Stimulated activated naive CD8-positive, alpha-beta T cell treated with anti-CD3 and anti-CD28 coated beads, Interleukin-15, Interleukin-2, amounts not matched to agents 100 ng/mL and 50 ng/mL, for 24 hours (primary cell): ENCODE measurements around the gene WDR26.

Experiments used
- H3K27ac Mint-ChIP-seq: one replicate; pipeline ENCODE4 v1.8.0; 2021; ENCODE audit warnings: mild to moderate bottlenecking, mixed read lengths
- H3K27me3 Mint-ChIP-seq: one replicate; pipeline ENCODE4 v1.8.0; 2021; ENCODE audit warnings: mixed read lengths
- H3K36me3 Mint-ChIP-seq: one replicate; pipeline ENCODE4 v1.8.0; 2021; ENCODE audit warnings: low read depth, mixed read lengths
- H3K4me1 Mint-ChIP-seq: one replicate; pipeline ENCODE4 v1.8.0; 2021; ENCODE audit warnings: low read depth, mixed read lengths
- H3K4me3 Mint-ChIP-seq: one replicate; pipeline ENCODE4 v1.8.0; 2021; ENCODE audit warnings: mild to moderate bottlenecking, mixed read lengths
- H3K9me3 Mint-ChIP-seq: one replicate; pipeline ENCODE4 v1.8.0; 2021; ENCODE audit warnings: mixed read lengths

The WDR26 gene

DNA sequence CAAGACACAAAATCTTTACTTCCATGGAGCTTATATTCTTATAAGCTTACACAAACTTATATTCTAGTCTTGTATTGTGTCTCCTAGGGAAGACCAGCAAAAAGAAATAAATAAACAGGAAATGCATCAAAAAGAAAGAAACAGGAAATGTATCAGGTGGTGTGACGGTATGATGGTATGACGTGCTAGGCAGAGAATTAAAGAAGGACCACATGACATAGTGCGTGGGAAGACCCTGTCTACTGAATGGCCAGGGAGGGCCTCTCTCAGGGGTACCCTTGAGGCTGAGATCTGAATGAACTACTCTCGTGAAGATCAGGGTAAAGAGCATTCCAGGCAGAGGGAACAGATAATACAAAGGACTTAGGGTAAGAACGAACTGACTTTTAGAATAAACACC, 15.6 kb upstream of the WDR26 start:
- Mint-ChIP-seq H3K4me1 (peaks cover 26% of the 10 kb centered on the region), H3K4me3 (no peak overlapping the region), H3K27ac (no peak overlapping the region)

DNA sequence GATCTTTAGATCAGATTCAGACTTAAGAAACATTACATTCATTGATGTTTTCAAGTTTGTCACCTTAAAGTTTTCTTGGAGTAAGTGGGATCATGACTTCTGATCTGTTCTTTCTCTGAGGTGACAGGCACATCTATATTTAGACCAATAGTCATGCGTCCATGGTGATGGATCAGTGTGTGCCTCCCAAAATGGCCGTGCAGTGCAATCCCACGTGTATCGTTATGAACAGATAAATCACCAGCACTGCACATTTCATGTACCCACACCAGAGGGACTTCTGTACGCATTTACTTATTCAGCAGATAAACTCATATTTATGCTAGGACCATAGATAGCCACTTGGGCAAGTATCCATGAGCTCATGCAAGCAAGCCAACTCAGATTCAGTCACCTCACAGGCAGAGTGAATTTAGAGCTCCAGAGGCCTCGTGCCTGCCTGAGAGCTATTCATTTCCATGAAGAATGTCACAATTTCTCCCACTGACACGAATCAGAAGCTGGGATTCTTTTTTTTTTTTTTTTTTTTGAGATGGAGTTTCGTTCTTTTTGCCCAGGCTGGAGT, 13.9 kb upstream of the WDR26 start:
- Mint-ChIP-seq H3K27me3 (no peaks in the 10 kb centered on the region), H3K4me3 (no peak overlapping the region), H3K27ac (no peak overlapping the region), H3K9me3 (no peaks in the 10 kb centered on the region), H3K36me3 (peaks cover 10% of the 10 kb centered on the region), H3K4me1 (peaks cover 26% of the 10 kb centered on the region)

More for the DNA sequence above, 15.6 kb upstream of the WDR26 start:
- no peaks in the 10 kb centered on the region for H3K27me3 Mint-ChIP-seq
- H3K36me3 Mint-ChIP-seq, result peaks cover 10% of the 10 kb centered on the region
- H3K9me3 Mint-ChIP-seq, result no peaks in the 10 kb centered on the region

DNA sequence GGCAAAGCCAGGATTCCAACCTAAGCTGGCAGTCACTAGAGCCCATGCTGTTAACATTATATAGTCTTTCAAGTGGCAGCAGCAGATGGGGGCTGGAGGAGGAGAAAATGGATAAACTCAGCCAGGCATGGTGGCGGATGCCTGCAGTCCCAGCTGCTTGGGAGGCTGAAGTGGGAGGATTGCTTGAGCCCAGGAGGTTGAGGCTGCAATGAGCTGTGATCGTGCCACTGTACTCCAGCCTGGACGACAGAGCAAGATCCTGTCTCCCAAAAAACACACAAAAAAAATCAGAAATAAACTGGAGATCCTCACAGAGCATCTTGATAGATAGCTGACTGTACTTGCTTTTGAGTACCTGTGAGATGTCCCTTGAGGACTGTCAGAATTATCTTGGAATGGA, 13.4 kb upstream of the WDR26 start:
- no peak overlapping the region for H3K4me3 Mint-ChIP-seq
- no peaks in the 10 kb centered on the region for H3K27me3 Mint-ChIP-seq
- H3K9me3 Mint-ChIP-seq, result no peaks in the 10 kb centered on the region
- H3K27ac Mint-ChIP-seq, result no peak overlapping the region
- H3K36me3 Mint-ChIP-seq, result peaks cover 10% of the 10 kb centered on the region
- H3K4me1 Mint-ChIP-seq, result peaks cover 26% of the 10 kb centered on the region

DNA sequence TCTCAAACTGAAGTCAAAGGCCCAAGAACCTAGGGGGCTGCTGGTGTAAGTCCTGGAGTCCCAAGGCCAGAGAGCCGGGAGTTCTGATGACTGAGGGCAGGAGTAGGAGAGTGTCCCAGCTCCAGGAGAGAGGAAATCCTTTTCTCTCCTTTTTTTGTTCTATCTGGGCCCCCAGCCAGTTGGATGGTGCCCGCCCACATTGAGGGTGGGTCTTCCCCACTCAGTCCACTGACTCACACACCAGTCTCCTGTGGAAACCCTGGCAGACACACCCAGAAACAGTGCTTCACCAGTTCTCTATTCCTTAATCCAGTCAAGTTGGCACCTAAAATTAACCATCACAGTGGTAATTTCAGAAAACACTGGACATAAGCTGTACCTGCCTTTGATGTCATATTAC, 12.7 kb upstream of the WDR26 start:
- H3K9me3 Mint-ChIP-seq, result no peaks in the 10 kb centered on the region
- no peak overlapping the region for H3K4me3 Mint-ChIP-seq
- H3K4me1 Mint-ChIP-seq, result peaks cover 26% of the 10 kb centered on the region
- no peaks in the 10 kb centered on the region for H3K27me3 Mint-ChIP-seq
- peaks cover 11% of the 10 kb centered on the region for H3K36me3 Mint-ChIP-seq
- no peak overlapping the region for H3K27ac Mint-ChIP-seq

DNA sequence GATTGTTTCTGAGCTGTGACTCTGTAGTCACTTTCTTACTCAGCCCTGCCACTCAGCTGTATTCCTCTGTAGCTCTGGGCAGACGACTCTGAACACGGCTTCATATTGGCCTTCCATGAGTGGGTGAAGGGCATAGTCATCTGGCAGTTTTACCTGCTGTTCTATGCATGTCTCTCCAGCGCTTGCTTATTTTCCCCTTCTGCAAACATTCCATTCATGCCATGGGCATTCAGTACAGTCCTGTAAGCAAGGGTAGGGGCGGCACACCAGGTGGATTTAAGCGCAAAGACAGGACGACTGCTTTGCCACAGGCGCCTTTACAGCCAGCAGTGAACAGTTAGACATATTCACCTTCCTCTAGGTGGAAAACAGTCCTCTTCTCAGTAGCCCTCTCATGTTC, 4.4 kb upstream of the WDR26 start:
- H3K4me3 Mint-ChIP-seq, result no peak overlapping the region
- peaks cover 17% of the 10 kb centered on the region for H3K36me3 Mint-ChIP-seq
- peaks cover 26% of the 10 kb centered on the region for H3K4me1 Mint-ChIP-seq
- no peak overlapping the region for H3K27ac Mint-ChIP-seq
- H3K27me3 Mint-ChIP-seq, result no peaks in the 10 kb centered on the region
- H3K9me3 Mint-ChIP-seq, result no peaks in the 10 kb centered on the region

DNA sequence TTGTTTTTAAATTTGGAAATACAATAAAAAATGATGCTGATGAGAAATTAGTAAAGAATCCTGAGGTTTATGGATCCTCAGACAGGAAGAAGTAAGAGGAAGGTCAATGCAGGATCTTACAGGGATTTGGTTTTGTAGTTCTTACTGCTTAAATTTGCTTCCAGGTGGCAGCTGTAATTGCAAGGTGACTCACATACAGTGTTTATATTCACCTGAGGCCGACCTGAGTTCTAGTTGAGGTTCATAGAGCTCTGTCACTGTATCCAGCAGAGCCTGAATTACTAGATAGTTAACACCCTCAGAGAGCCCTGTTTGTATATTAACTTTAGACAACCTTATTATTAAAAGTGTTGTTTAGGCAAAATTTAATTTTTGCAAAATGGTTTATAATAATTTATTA, 1.4 kb upstream of the WDR26 start:
- no peaks in the 10 kb centered on the region for H3K9me3 Mint-ChIP-seq
- peaks cover 27% of the 10 kb centered on the region for H3K36me3 Mint-ChIP-seq
- peaks cover 49% of the 10 kb centered on the region for H3K4me1 Mint-ChIP-seq
- peak overlapping the region; percentile 98 for H3K4me3 Mint-ChIP-seq
- H3K27ac Mint-ChIP-seq, result peak overlapping the region; percentile 98
- no peaks in the 10 kb centered on the region for H3K27me3 Mint-ChIP-seq

DNA sequence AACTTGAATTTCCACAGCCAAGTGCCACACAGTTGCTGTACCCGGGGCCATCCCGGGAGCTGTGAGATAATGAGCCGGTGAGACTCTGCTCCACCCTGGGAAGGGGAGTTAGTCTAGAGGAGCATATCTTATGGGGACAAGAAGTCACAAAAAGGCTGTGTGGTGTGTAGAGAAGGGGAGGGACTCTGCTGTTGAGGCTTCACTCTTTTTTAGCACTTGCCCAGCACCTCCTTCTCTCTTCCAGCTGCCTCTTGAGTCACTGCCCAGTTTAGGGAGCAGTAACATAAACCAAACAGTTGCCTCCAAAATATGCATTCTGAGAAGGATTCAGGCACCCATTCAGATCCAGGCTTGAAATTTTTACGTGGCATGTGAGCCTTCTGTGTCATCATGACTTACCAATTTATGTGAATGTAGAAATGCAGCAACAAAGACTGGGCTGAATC, 744 bp upstream of the WDR26 start:
- Mint-ChIP-seq H3K36me3 (peaks cover 33% of the 10 kb centered on the region), H3K4me1 (peaks cover 55% of the 10 kb centered on the region), H3K4me3 (peak overlapping the region; percentile 98), H3K9me3 (no peaks in the 10 kb centered on the region), H3K27me3 (no peaks in the 10 kb centered on the region), H3K27ac (peak overlapping the region; percentile 98)

DNA sequence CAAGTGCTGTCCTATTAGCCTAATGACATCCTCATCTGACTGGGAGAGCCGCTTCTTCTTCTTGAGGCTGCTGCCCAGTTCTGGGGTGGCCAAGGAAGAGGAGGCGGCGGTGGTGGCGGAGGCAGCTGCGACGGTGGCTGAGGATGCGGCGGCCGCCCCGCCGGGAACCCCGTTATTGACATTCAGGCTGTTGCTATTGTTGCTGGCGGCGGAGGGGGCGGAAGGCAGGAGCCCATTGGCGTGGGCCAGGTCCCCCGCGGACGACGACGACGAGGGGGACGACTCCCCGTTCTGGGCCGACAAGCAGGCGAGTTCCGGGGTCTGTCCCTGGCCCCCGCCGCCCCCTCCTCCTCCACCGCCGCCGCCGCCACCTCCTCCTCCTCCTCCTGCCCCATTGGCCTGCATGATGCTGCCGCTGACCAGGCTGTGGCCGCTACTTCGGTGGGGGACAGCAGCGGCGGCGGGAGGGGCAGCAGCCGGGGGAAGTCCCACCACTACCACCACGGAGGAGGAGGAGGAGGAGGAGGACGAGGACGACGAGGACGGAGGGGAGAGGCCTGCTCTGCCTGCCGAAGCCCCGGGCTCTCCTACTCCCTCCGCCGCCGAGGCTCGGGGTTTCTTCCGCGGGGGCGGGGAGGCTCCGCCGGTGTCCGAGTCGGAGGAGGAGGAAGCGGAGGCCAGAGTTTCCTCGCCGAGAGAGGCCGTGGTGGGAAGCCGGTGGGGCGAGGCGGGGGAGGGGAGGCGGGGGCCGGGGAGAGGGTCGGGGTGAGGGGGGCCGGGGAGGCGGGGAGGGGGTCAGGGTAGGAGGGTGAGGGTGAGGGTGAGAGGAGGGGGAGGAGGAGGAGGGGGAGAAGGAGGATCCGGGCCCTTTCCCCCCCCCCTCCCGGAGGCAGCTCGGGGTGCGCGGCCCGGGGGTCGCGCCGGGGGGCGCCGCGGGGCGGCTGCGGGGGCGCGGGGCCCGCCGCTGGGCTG, 610 bp downstream of the WDR26 start:
- H3K4me3 Mint-ChIP-seq, result peak overlapping the region; percentile 98
- H3K4me1 Mint-ChIP-seq, result peaks cover 63% of the 10 kb centered on the region
- peaks cover 39% of the 10 kb centered on the region for H3K36me3 Mint-ChIP-seq
- H3K9me3 Mint-ChIP-seq, result no peaks in the 10 kb centered on the region
- H3K27me3 Mint-ChIP-seq, result no peaks in the 10 kb centered on the region
- H3K27ac Mint-ChIP-seq, result peak overlapping the region; percentile 89

DNA sequence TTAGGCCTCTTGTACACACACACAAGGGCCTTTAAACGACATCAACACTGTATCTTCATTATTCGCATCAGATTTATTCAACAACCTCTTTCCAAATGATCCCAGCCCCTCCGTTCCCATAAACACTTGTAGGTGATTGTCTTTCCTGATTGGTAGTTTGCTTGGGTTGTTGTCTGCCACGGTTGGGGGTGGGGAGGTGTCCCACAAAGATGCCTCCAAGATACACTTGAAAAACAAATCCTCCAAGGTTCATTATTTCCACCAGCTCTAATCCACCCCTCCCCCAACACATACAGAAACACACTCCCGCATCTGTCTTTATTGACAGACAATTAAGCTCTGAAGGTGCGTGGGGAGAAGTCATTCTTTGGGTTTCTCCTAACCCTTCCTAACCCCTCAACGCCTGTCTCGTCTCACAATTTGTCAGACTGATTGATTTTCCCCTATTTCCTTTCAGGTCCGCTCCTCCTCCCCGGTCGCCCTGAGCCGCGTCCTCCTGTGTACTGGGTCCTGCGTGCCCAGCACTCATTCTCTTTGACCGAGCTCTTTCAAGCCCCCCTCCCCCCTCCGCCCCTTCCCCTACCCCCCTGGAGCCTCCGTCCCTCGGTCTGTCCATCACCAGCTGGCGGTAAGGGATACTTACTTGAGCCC, 1.4 kb downstream of the WDR26 start:
- Mint-ChIP-seq H3K36me3 (peaks cover 44% of the 10 kb centered on the region), H3K4me1 (peaks cover 64% of the 10 kb centered on the region), H3K27me3 (no peaks in the 10 kb centered on the region), H3K27ac (peak overlapping the region; percentile 89), H3K9me3 (no peaks in the 10 kb centered on the region), H3K4me3 (peak overlapping the region; percentile 90)

DNA sequence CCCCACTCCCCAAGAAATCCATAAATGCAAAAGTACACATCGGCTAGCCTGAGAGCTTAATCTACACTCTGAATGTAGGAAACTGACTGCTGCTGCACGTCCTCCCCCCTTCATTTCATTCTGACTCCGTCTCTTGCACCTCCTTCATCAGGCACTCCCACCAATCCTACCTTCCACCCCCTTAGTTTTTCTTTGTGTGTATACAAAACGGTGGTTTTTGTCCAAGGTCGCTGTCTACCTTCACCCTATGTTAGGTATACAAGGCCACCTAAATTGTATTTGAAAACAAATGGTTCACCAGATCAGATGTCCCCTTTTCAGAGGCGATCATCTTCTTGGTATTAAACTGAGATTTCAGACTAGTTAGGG, 1.9 kb downstream of the WDR26 start:
- peaks cover 68% of the 10 kb centered on the region for H3K4me1 Mint-ChIP-seq
- H3K27ac Mint-ChIP-seq, result peak overlapping the region; percentile 89
- peaks cover 48% of the 10 kb centered on the region for H3K36me3 Mint-ChIP-seq
- no peaks in the 10 kb centered on the region for H3K27me3 Mint-ChIP-seq
- H3K9me3 Mint-ChIP-seq, result no peaks in the 10 kb centered on the region
- peak overlapping the region; percentile 90 for H3K4me3 Mint-ChIP-seq

DNA sequence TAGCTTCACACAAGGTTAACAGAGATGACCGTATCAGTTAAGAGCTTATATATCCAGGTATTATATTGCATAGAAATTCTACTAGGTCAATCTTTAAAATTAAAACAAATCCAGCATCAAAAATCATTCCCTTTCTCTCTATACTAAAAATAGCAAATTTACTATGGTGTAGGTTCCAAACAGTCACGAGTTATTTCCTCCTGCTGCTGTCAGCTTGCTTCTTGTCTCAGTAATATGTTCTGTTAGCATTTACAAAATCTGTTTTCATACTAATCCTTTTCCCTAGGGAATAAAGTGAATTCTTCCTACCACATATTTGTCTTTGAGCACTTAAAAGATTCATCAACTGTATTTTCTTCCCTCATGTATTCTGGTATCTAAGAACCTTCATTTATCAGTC, 2.5 kb downstream of the WDR26 start:
- no peaks in the 10 kb centered on the region for H3K27me3 Mint-ChIP-seq
- H3K4me1 Mint-ChIP-seq, result peaks cover 70% of the 10 kb centered on the region
- H3K36me3 Mint-ChIP-seq, result peaks cover 47% of the 10 kb centered on the region
- peak overlapping the region; percentile 89 for H3K27ac Mint-ChIP-seq
- peak overlapping the region; percentile 90 for H3K4me3 Mint-ChIP-seq
- no peaks in the 10 kb centered on the region for H3K9me3 Mint-ChIP-seq

DNA sequence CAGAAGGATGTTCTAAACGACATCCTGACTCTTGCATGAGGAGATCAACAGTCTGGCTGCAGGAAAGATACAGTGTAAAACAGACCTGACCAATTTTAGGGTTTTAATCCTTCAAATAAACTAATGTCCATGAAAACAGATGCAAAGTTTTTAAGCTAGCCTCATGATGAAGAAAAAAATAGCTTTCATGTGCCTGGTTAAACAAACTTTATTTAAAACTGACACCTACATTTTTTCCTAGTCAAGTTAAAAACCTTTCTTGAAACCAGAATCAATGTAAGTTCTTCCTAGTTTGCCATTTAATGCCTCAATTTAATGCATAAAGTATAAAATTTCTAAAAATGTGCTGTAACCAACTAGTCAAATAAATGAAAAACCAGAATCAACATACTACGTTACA, 2.9 kb downstream of the WDR26 start:
- peak overlapping the region; percentile 90 for H3K4me3 Mint-ChIP-seq
- peaks cover 68% of the 10 kb centered on the region for H3K4me1 Mint-ChIP-seq
- H3K27ac Mint-ChIP-seq, result peak overlapping the region; percentile 84
- H3K9me3 Mint-ChIP-seq, result no peaks in the 10 kb centered on the region
- peaks cover 48% of the 10 kb centered on the region for H3K36me3 Mint-ChIP-seq
- no peaks in the 10 kb centered on the region for H3K27me3 Mint-ChIP-seq

DNA sequence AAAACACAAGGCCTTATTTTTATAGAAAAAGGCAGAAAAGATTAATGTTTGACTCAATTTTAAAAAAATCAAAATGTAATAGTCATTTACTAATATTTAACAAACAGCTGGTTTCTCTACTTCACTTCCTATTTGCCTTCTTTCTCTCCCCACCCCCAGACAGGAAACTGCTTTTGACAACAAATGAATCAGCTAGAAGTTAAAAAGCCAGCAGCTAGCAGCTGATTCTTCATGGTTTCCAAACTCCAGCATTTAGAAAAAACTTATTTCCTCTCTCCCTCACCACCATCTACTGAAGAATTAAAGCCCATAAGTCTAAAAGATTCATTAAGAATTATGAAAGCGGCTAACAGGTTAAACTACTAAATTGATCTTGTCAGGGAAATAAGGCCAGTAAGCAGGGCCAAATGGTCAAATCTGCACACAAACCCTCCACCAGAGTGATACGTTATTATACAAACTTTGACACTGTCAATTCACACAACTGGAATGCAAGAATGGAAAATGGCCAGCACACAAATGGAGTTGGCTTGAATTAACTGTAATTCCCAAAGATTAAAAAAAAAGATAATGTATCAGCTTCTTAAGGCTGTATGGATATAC, 4.0 kb downstream of the WDR26 start:
- H3K27ac Mint-ChIP-seq, result peak overlapping the region; percentile 83
- no peaks in the 10 kb centered on the region for H3K27me3 Mint-ChIP-seq
- H3K9me3 Mint-ChIP-seq, result no peaks in the 10 kb centered on the region
- H3K36me3 Mint-ChIP-seq, result peaks cover 57% of the 10 kb centered on the region
- H3K4me3 Mint-ChIP-seq, result peak overlapping the region; percentile 75
- peaks cover 64% of the 10 kb centered on the region for H3K4me1 Mint-ChIP-seq

DNA sequence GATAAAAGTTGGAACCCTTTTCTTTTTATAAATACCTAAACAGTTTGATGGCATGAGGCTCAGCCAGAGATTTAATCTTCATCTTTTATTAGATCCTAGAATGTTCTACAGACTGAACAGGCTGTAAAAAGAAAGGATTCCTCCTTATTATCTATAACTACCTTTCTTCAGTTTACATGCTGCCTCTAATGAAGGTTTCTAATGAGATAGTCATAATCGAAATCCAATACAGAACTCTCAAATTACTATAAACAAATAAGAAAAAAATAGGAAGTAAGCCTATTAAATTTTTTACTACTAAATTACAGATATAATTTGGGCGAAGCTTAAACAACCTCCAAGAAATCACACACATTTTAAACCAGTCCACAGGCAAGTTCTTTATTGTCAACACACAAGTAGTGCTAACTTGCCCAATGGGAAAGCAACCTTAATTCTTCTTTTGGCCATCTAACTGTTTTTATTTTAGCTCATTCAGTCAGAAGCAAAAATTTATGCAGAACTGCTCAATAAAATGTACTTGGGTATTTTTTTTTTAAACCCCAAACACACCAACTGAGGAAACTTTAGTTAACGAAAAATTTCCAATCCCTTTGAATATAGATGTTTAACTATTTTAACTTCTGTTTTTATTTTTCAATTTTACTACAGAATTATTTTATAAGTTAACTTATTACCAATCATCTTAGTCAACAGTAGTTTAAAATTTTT, 4.8 kb downstream of the WDR26 start:
- H3K4me1 Mint-ChIP-seq, result peaks cover 65% of the 10 kb centered on the region
- no peak overlapping the region for H3K27ac Mint-ChIP-seq
- peaks cover 65% of the 10 kb centered on the region for H3K36me3 Mint-ChIP-seq
- H3K4me3 Mint-ChIP-seq, result no peak overlapping the region
- no peaks in the 10 kb centered on the region for H3K27me3 Mint-ChIP-seq
- H3K9me3 Mint-ChIP-seq, result no peaks in the 10 kb centered on the region
